SU-DHL-6 (cell line): ENCODE data around the gene ZBTB12.

Source experiments
- EZH2phosphoT487 ChIP-seq: fragments of 200-600 bp; sonication (generic), shearing (Covaris generic); conservative IDR thresholded peaks from 2 replicates; pipeline ENCODE4 v1.6.1; 2018; ENCODE audit warnings: mild to moderate bottlenecking, antibody characterized with exemption, low read length, moderate library complexity, mixed read lengths
- TF ChIP-seq, protein P1 (sequence below): fragments of 200-600 bp; sonication (generic); IDR thresholded peaks from one replicate; pipeline ENCODE4 v1.5.1; 2017; ENCODE audit warnings: antibody characterized with exemption, mild to moderate bottlenecking, low read length, moderate library complexity; ENCODE audit not compliant: insufficient read depth, poor library complexity, severe bottlenecking

GRCh38 chr6:31874836-31875572, 26.9 kb downstream of the ZBTB12 start:
- TF ChIP-seq, protein P1, sequence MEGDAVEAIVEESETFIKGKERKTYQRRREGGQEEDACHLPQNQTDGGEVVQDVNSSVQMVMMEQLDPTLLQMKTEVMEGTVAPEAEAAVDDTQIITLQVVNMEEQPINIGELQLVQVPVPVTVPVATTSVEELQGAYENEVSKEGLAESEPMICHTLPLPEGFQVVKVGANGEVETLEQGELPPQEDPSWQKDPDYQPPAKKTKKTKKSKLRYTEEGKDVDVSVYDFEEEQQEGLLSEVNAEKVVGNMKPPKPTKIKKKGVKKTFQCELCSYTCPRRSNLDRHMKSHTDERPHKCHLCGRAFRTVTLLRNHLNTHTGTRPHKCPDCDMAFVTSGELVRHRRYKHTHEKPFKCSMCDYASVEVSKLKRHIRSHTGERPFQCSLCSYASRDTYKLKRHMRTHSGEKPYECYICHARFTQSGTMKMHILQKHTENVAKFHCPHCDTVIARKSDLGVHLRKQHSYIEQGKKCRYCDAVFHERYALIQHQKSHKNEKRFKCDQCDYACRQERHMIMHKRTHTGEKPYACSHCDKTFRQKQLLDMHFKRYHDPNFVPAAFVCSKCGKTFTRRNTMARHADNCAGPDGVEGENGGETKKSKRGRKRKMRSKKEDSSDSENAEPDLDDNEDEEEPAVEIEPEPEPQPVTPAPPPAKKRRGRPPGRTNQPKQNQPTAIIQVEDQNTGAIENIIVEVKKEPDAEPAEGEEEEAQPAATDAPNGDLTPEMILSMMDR, result no peak
- no peak for TF ChIP-seq EZH2phosphoT487
